ENCODE results near the gene WSCD2.

Gene WSCD2

GRCh38 chr12:108129017-108129812 lies at the start of gene WSCD2:
TSS of gene WSCD2 (plus strand) at chr12:108129288. CDS start at chr12:108195833, 66,545 bp downstream.
- peak; percentile 65 for DNase-seq (ENCODE audit: extremely low spot score)
- TF ChIP-seq SUZ12 (IDR thresholded peaks at IDR 0.05) (no peak), FOXK2 (IDR thresholded peaks at IDR 0.05) (no peak), BHLHE40 (IDR thresholded peaks at IDR 0.05; ENCODE audit: borderline replicate concordance) (no peak), FOXA1 (IDR thresholded peaks at IDR 0.05) (no peak), CTBP1 (IDR thresholded peaks at IDR 0.05; ENCODE audit: borderline replicate concordance) (no peak), HDGF (IDR thresholded peaks at IDR 0.05; ENCODE audit: borderline replicate concordance) (no peak), ARNT (IDR thresholded peaks at IDR 0.05) (no peak), ELF4 (IDR thresholded peaks at IDR 0.05) (no peak), ZNF384 (IDR thresholded peaks at IDR 0.05) (no peak), SP1 (IDR thresholded peaks at IDR 0.05) (no peak), TARDBP (IDR thresholded peaks at IDR 0.05) (no peak), L3MBTL2 (conservative IDR thresholded peaks at IDR 0.05) (no peak), LEF1 (IDR thresholded peaks at IDR 0.05; ENCODE audit: borderline replicate concordance) (no peak), NFRKB (IDR thresholded peaks at IDR 0.05) (no peak), FOXM1 (IDR thresholded peaks at IDR 0.05; ENCODE audit: borderline replicate concordance) (no peak)
- TF ChIP-seq, protein P1, sequence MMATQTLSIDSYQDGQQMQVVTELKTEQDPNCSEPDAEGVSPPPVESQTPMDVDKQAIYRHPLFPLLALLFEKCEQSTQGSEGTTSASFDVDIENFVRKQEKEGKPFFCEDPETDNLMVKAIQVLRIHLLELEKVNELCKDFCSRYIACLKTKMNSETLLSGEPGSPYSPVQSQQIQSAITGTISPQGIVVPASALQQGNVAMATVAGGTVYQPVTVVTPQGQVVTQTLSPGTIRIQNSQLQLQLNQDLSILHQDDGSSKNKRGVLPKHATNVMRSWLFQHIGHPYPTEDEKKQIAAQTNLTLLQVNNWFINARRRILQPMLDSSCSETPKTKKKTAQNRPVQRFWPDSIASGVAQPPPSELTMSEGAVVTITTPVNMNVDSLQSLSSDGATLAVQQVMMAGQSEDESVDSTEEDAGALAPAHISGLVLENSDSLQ (IDR thresholded peaks at IDR 0.05), result no peak
- POLR2A ChIA-PET, result no interaction called here
- CTCF ChIA-PET, result interaction anchor here (0.7 to 1.5 kb wide), 4 partner anchors 52 to 139 kb away, joined by 3 to 4 read pairs (median 3); no protein-coding TSS in a partner anchor

DNA sequence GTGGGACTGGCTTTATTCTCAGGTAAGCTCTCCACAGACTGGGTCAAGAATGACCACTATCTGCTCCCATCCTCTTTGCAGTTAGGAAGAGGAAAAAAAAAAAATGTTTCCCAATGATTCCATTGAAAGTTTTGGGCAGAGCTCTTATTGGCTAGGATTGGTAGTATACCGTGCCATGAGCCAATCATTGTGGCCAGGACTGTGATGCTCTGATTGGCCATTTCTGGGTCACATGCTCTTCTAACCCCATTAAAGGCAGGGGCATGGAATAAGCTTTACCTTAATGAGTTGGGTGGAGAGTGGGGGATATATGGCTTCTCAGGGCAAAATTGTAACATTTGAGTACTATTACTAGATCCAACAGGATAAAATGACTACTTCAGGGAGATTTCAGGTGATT lies 49.4 kb upstream of the WSCD2 start:
- CTCF ChIA-PET, result no interaction called here
- POLR2A ChIA-PET, result interaction anchor here (0.6 kb wide), 1 partner anchor 19 kb away, joined by 3 read pairs; no protein-coding TSS in a partner anchor
- DNase-seq (ENCODE audit: extremely low spot score), result no peak
- TF ChIP-seq ARNT (IDR thresholded peaks at IDR 0.05), result no peak

GRCh38 chr12:108080363-108080762 lies 48.7 kb upstream of the WSCD2 start:
- ChIA-PET CTCF (no interaction called here), POLR2A (interaction anchor here (0.6 kb wide), 1 partner anchor 20 kb away, joined by 3 read pairs; no protein-coding TSS in a partner anchor)
- no peak for TF ChIP-seq TARDBP (IDR thresholded peaks at IDR 0.05)
- no peak for TF ChIP-seq SUZ12 (IDR thresholded peaks at IDR 0.05)
- no peak for TF ChIP-seq FOXM1 (IDR thresholded peaks at IDR 0.05; ENCODE audit: borderline replicate concordance)
- no peak for TF ChIP-seq FOXK2 (IDR thresholded peaks at IDR 0.05)
- TF ChIP-seq FOXA1 (IDR thresholded peaks at IDR 0.05), result no peak
- no peak for TF ChIP-seq NFRKB (IDR thresholded peaks at IDR 0.05)
- TF ChIP-seq SP1 (IDR thresholded peaks at IDR 0.05), result no peak
- TF ChIP-seq ELF4 (IDR thresholded peaks at IDR 0.05), result no peak
- no peak for TF ChIP-seq HDGF (IDR thresholded peaks at IDR 0.05; ENCODE audit: borderline replicate concordance)
- TF ChIP-seq, protein P1 (IDR thresholded peaks at IDR 0.05), result no peak
- no peak for TF ChIP-seq ZNF384 (IDR thresholded peaks at IDR 0.05)
- no peak for DNase-seq (ENCODE audit: extremely low spot score)

DNA sequence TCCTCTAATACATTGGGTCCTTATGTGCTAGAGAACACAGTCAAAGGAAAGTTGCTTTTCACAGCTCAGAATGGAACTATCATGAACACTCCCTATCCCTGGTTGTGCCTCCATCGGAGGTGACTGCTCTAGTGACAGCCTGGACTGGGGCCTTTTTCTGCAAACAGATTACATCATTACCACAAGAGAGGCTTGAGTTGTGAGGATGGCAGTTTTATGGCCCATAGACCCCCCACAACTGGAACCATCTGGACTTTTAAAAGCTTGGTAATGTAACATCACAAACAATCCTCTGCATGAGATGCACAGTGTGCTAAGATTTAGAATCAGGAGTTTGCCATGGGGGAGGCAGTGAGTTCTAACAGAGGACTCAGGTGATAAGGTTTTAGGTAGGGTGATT lies 46.6 kb upstream of the WSCD2 start:
- TF ChIP-seq L3MBTL2 (conservative IDR thresholded peaks at IDR 0.05) (no peak), CTBP1 (IDR thresholded peaks at IDR 0.05; ENCODE audit: borderline replicate concordance) (no peak), FOXA1 (IDR thresholded peaks at IDR 0.05) (no peak), ZNF384 (IDR thresholded peaks at IDR 0.05) (no peak), SUZ12 (IDR thresholded peaks at IDR 0.05) (no peak), ARNT (IDR thresholded peaks at IDR 0.05) (no peak), NFRKB (IDR thresholded peaks at IDR 0.05) (no peak), FOXM1 (IDR thresholded peaks at IDR 0.05; ENCODE audit: borderline replicate concordance) (no peak), HDGF (IDR thresholded peaks at IDR 0.05; ENCODE audit: borderline replicate concordance) (no peak), FOXK2 (IDR thresholded peaks at IDR 0.05) (no peak), LEF1 (IDR thresholded peaks at IDR 0.05; ENCODE audit: borderline replicate concordance) (no peak), SP1 (IDR thresholded peaks at IDR 0.05) (no peak)
- no peak for DNase-seq (ENCODE audit: extremely low spot score)
- ChIA-PET CTCF (no interaction called here), POLR2A (no interaction called here)

- no peak for DNase-seq (ENCODE audit: extremely low spot score)
- POLR2A ChIA-PET, result no interaction called here
- CTCF ChIA-PET, result interaction anchor here (0.5 kb wide), 1 partner anchor 362 kb away, joined by 3 read pairs; no protein-coding TSS in a partner anchor
- TF ChIP-seq FOXM1 (IDR thresholded peaks at IDR 0.05; ENCODE audit: borderline replicate concordance), result no peak
- TF ChIP-seq ELF4 (IDR thresholded peaks at IDR 0.05), result no peak
- TF ChIP-seq LEF1 (IDR thresholded peaks at IDR 0.05; ENCODE audit: borderline replicate concordance), result no peak
- no peak for TF ChIP-seq SUZ12 (IDR thresholded peaks at IDR 0.05)
- TF ChIP-seq FOXA1 (IDR thresholded peaks at IDR 0.05), result no peak
- TF ChIP-seq FOXK2 (IDR thresholded peaks at IDR 0.05), result no peak
- TF ChIP-seq NFRKB (IDR thresholded peaks at IDR 0.05), result no peak
- no peak for TF ChIP-seq ZNF384 (IDR thresholded peaks at IDR 0.05)
- no peak for TF ChIP-seq SP1 (IDR thresholded peaks at IDR 0.05)
- TF ChIP-seq, protein P1 (IDR thresholded peaks at IDR 0.05), result no peak
- no peak for TF ChIP-seq BHLHE40 (IDR thresholded peaks at IDR 0.05; ENCODE audit: borderline replicate concordance)
- TF ChIP-seq TARDBP (IDR thresholded peaks at IDR 0.05), result no peak
- TF ChIP-seq L3MBTL2 (conservative IDR thresholded peaks at IDR 0.05), result no peak
These were observed 41.2 kb upstream of the WSCD2 start for GRCh38 chr12:108087900-108088299.

Measured in HEK293T (cell line).